ENCODE measurements around the gene SIK1. TPM values are rescaled to one million over a fixed set of nuclear protein-coding genes. Genes with fewer than 3 reads are reported as not detected.
"Not testable (repeated sequence)": the region's sequence is repeated elsewhere in the genome, so short reads cannot be mapped to it uniquely, and the experiment has no call there.

SIK1 gene
- polyA plus RNA-seq, 4 donors: 1.3 to 7.0 (median 2.2) TPM

DNA sequence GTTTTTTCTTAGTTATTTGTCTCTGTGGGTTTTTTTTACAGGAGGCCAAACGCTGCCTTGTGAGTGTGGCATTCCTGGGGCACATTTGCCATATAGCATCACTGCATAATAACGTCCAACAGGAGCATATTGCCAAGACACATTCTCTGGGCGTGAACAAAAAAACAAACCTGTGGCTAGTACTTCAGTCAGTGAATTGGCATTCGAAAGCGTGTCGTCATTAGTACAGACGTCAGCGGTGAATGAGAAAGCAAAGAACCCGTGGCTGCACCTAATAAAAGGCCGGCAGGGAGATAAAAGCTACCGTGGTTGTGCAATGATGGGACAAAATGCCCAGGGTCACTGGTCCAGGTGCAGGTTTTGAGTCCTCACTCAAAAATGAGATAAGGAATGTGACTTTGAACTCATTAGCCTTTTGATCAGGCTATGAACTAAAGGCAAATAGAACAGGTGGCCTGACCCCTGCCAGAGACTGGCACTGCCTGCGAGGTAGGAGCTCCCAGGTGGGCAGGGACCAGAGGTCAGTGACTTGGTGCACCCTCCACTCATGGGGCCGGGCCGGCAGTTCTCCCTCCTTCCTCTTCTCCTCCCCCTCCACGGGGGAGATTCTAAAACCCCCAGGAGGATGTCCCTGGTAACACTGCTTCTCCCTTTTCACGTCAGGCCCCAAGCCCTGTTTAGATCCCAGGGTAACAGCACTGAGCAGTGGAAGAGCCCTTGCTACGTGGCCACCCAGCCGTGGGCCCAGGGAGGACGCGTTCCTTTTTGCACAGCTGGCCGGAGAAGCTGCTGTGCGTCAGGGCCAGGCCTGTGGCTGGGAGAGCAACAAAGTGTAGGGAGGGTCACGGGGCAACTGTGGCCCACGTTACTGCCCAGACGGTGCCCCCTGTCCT is 14.2 kb upstream of the SIK1 start:
- DNase-seq (ENCODE audit: low read depth in 4 of 4, low spot score in 3 of 4): not testable (repeated sequence)

DNA sequence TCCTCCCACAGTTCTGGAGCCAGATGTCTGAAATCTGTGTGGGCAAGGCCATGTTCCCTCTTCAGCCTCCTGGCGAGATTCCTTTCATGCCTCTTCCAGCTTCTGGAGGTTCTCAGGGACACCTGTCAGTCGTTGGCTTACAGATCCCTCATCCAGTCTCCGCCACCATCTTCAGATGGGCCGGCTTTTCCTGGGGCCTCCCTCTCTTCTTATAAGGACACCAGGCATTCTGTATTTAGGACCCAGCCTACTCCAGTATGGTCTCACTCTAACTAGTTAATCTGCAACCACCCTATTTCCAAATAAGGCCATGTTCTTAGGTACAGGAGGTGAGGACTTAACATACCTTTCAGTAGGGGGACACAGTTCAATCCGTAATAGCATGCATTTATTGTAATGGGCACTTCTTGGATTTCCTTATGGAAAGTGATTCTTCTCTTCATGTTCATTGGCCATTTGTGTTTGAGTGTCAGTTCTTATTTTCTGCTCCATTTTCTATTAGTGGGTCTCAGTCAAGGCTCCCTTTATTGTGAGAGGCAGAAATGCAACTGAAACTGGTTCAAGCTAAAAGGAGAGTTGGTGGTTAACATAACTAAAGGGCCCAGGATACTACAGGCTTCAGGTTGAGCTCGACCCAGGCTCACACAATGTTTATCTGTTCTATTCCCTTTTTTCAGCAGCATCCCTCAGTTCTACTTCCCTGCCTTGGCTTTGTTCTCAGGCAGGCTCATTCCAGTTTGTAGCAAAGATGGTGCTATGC is 12.6 kb upstream of the SIK1 start:
- not testable (repeated sequence) for DNase-seq (ENCODE audit: low read depth in 4 of 4, low spot score in 3 of 4)

GRCh38 chr21:43436272-43436671 is 9.3 kb upstream of the SIK1 start:
- not testable (repeated sequence) for DNase-seq (ENCODE audit: low read depth in 4 of 4, low spot score in 3 of 4)

DNA sequence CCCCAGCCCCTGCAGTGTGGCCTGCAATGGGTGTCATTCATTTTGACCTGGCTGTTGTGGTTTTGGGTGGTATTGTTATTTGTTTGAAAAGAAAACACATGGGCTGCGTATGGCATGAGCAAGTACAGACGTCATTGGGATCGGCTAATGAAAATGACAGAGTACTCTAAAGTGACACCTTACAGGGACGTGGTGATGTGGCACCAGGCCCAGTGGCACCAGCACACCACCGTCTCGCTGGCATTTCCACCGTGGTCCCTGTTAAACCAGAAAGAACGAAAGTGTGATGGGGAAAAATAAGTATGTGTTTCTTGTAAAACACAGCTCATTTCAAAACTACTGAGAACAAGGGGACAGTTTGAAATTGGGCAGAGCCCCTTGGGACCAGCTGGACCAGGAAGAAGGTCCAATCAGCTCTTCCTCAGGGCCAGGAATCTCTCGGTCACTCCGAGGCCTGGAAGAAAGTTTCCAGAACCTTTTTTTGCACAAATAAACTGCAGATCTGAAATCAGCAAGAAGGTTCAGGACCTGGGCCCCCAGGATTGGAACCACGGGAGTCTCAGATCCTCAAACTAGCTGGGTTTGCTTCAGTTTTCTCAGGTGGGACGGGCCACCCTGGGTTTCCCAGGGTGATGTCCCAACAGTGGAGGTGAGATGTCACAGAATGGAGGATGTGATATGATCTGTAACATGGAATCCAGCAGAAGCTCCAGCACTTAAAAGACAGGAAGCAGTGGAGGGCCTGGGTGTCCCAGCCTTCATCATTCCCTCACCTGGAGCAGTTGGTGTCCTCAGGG is 6.6 kb upstream of the SIK1 start:
- not testable (repeated sequence) for DNase-seq (ENCODE audit: low read depth in 4 of 4, low spot score in 3 of 4)

- not testable (repeated sequence) for DNase-seq (ENCODE audit: low read depth in 4 of 4, low spot score in 3 of 4)
These were observed 4.0 kb upstream of the SIK1 start for GRCh38 chr21:43430830-43431416.

DNA sequence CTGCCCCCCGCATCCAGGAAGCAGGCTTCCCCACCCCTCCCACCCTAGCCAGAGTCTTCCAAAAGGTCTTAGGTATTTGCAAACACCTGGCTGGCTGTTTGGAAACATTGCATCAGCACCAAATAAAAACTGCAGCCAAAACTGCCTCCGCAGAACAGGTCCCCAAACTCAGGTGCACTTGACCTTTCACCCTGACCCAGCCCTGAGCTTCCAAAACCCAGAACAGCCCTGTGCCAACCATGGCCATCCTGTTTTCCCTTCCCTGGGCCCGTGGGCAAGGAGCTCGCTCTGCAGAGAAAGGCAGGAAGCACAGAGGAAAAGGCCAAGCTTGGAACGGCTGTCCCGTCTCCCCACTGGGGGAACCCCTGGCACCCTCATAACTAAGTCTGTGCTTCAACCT is 2.0 kb upstream of the SIK1 start:
- not testable (repeated sequence) for DNase-seq (ENCODE audit: low read depth in 4 of 4, low spot score in 3 of 4)

DNA sequence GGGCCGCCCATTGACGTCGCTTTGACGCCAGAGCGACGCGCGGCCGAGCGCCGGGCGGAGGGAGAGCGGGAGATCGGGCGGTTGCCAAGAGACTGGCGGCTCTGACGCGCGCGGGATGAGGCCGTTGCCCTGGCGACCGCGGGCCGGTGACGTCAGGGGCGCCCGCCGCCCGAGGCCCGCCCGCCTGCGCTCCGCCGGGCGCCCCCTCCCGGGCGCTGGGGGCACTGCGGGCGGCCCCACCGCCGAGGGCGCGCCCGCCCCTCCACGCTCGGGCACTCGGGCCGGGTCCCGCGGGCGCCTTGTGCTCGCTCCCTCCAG is 270 bp upstream of the SIK1 start:
- not testable (repeated sequence) for DNase-seq (ENCODE audit: low read depth in 4 of 4, low spot score in 3 of 4)

- not testable (repeated sequence) for DNase-seq (ENCODE audit: low read depth in 4 of 4, low spot score in 3 of 4)
These were observed 927 bp downstream of the SIK1 start for GRCh38 chr21:43426004-43426403.

GRCh38 chr21:43419475-43419874 is 7.5 kb downstream of the SIK1 start:
- not testable (repeated sequence) for DNase-seq (ENCODE audit: low read depth in 4 of 4, low spot score in 3 of 4)

DNA sequence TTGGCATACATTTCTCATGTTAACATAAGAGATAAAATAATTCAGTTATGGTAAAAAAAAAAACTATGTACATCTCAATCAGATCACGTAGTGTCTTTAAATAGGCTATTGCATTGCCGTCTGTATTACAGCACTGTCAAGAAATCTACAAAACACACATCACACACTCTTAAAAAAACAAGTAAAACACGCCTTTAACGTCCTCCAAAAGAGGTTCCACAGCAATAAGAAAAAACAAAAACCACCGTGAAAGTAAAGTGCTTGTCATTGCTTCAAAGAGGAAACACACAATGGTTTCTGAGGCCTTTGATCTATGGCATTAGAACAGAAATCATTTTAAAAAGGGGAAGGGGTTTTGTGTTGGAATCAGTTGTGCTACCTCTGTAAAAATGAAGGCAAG is 12.4 kb downstream of the SIK1 start:
- not testable (repeated sequence) for DNase-seq (ENCODE audit: low read depth in 4 of 4, low spot score in 3 of 4)

DNA sequence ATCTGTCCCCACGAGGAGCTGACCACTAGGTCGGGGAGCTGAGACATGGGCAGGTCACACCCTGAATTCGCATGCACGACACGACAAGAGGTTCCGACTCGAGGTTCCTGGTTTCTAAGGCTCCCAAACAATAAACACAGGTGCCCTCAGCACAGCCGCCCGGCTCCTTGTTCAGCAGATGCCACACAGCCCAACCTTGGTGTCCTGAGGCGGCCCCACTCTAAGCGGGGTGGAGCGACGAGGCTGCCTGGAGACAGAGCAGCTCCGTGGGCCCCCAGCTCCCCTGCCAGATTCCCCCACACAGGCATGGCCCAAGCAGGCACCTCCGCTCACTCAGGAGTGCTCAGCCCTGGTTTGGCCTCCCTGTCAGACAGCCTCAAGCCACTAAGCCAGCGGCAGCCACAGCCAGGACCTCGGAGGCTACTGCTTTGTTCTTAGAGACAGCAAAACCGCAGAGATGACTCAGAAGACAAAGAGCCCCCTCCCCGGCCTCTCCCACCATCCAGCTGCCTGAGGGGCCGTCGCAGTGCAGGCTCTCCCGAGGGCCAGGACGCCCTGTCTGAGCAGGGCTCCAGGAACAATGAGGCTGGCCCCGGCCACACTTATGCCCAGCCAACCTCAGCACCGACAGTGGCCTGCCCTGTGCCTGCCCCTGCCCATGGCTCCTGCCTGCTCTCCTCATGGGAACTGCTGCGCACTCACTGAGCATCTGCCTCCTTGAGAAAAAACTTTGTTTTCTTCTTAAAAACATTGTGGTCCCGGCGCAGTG is 14.7 kb downstream of the SIK1 start:
- not testable (repeated sequence) for DNase-seq (ENCODE audit: low read depth in 4 of 4, low spot score in 3 of 4)

GRCh38 chr21:43410456-43411068 is 16.4 kb downstream of the SIK1 start:
- not testable (repeated sequence) for DNase-seq (ENCODE audit: low read depth in 4 of 4, low spot score in 3 of 4)

DNA sequence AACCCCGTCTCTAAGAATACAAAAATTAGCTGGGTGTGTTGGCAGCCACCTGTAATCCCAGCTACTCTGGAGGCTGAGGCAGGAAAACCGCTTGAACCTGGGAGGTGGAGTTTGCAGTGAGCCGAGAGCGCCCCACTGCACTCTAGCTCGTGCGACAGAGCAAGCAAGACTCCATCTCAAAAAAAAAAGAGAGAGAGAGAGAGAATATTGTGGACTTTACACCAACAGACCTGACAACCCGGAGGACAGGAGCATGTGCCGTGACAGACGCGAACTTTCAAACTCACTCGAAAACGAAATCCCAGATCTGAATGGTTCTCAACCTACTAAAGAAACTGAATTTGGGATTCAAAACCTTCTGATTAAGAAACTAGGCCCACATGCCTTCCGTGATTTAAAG is 19.8 kb downstream of the SIK1 start:
- not testable (repeated sequence) for DNase-seq (ENCODE audit: low read depth in 4 of 4, low spot score in 3 of 4)

- DNase-seq (ENCODE audit: low read depth in 4 of 4, low spot score in 3 of 4): not testable (repeated sequence)
These were observed 22.5 kb downstream of the SIK1 start for GRCh38 chr21:43404450-43404849.

GRCh38 chr21:43403651-43404430 is 23.1 kb downstream of the SIK1 start:
- DNase-seq (ENCODE audit: low read depth in 4 of 4, low spot score in 3 of 4): not testable (repeated sequence)

DNA sequence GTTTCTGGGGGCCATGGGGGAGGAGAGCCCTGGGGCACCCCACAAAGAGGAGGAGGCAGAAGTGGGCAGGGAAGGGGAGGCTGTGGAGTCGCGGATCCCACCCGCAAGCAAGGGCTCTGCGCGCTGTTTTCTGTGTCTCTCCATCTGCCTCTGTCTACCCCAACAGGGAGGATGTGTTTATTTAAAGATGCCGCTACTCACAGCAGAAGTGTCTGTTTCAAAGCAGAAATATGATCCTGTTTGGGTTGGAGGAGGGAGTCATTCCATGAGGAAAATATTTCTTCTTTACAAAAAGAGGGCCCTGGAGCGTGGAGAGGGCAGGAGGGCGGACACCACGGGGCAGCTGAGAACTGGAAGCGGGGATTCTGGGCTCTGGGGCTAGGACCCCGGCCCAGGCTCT is 25.8 kb downstream of the SIK1 start:
- not testable (repeated sequence) for DNase-seq (ENCODE audit: low read depth in 4 of 4, low spot score in 3 of 4)

GRCh38 chr21:43399595-43400015 is 27.3 kb downstream of the SIK1 start:
- not testable (repeated sequence) for DNase-seq (ENCODE audit: low read depth in 4 of 4, low spot score in 3 of 4)

DNA sequence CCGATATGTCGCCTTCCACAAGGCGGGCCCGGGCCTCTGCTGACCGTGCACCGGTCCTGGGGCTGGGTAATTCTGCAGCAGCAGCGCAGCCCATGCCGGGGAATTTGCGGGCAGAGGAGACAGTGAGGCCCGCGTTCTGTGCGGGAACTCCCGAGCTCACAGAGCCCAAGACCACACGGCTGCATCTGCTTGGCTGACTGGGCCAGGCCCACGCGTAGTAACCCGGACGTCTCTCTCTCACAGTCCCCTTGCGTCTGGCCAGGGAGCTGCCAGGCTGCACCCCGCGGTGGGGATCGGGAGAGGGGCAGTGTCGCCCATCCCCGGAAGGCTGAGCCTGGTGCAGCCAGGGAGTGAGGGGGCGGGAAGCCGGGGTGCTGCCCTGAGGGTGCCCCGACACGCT is 27.8 kb downstream of the SIK1 start:
- not testable (repeated sequence) for DNase-seq (ENCODE audit: low read depth in 4 of 4, low spot score in 3 of 4)

Measured in right renal pelvis (tissue), 4 donors.